HG03521 (cell line): ENCODE results near the gene KRTAP24-1.

Experiments
- ATAC-seq: cut with Tn5 transposase; IDR thresholded peaks from one replicate; pipeline ENCODE4 v1.9.1; 2021; ENCODE audit warnings: mild to moderate bottlenecking, moderate library complexity; ENCODE audit not compliant: unreplicated experiment

The KRTAP24-1 gene

GRCh38 chr21:30238168-30238567, 44.6 kb downstream of the KRTAP24-1 start:
- no peak for ATAC-seq

- no peak for ATAC-seq
Observed at GRCh38 chr21:30234643-30235042, 48.1 kb downstream of the KRTAP24-1 start.

- ATAC-seq: no peak
Observed at GRCh38 chr21:30234050-30234449, 48.7 kb downstream of the KRTAP24-1 start.

GRCh38 chr21:30233228-30234020, 49.3 kb downstream of the KRTAP24-1 start:
- no peak for ATAC-seq

- no peak for ATAC-seq
Observed at GRCh38 chr21:30232011-30232410, 50.7 kb downstream of the KRTAP24-1 start.
